Pancreas (tissue), 10 donors: ENCODE results near the gene PHF2. TPM values are rescaled to one million over a fixed set of nuclear protein-coding genes. Genes with fewer than 3 reads are reported as not detected.

Experiments used
- ATAC-seq, 4 donors: fragments of 200-7000 bp; cut with Tn5 transposase; one replicate each; pipeline versions ENCODE4 v1.8.0 to v1.9.1; 2020; ENCODE audit warnings: mild to moderate bottlenecking in 4 of 4, moderate library complexity in 4 of 4
- DNase-seq, 6 donors: peaks; one replicate each; pipeline ENCODE4 v3.0.0-alpha.2; 2020
- FAIRE-seq: peaks from 2 replicates; lab custom pipeline; 2012; peaks lifted over from hg19 to GRCh38; lab: Jason Lieb, UNC
- H3K27ac ChIP-seq, 4 donors: fragments of 200-600 bp; sonication (generic); 1 replicate in 3 of 4; 2 replicates in 1 of 4; pipeline versions ENCODE4 v1.5.0 to v1.8.0; 2020
- H3K27me3 ChIP-seq, 4 donors: fragments of 200-600 bp; one replicate each; pipeline ENCODE4 v1.8.0; 2021
- H3K36me3 ChIP-seq, 3 donors: fragments of 200-600 bp; sonication (generic) in 1 of 3; one replicate each; pipeline versions ENCODE4 v1.5.0 to v1.8.0; 2020 to 2021
- H3K4me1 ChIP-seq, 3 donors: fragments of 200-600 bp; one replicate each; pipeline ENCODE4 v1.8.0; 2021
- H3K4me3 ChIP-seq, 4 donors: fragments of 200-600 bp; sonication (generic) in 2 of 4; one replicate each; pipeline versions ENCODE4 v1.5.0 to v1.8.0; 2020 to 2021
- H3K9me3 ChIP-seq, 4 donors: fragments of 200-600 bp; one replicate each; pipeline ENCODE4 v1.8.0; 2021
- WGBS, 2 donors: extraction: QIAGEN DNeasy Blood & Tissue Kit; methylation state at CpG; one replicate each; pipeline ENCODE4 v1.1.7; 2013; 5-methylcytosine and 5-hydroxymethylcytosine counted together
- intact Hi-C, 3 donors: fragments of 100-400 bp; cut with DNase I; formaldehyde crosslinking; loops; one replicate each; pipeline versions ENCODE4 v1.11.1 to v1.14.2; 2022
- polyA plus RNA-seq, 2 donors: library from polyadenylated mRNA; stranded (reverse); fragments of 200-250 nt; gene quantifications; one replicate each; pipeline ENCODE4 v1.2.3, GENCODE V29; 2013
- total RNA-seq, 6 donors: library from RNA; stranded (reverse); fragmentation: NEBNext Ultra II Directional in 4 of 6; extraction: Animal tissue kit (Norgen Biotek cat#: 25700) in 4 of 6; gene quantifications; one replicate each; pipeline versions ENCODE4 v1.2.1 to v1.2.4, GENCODE V29; 2021 to 2023
- TF ChIP-seq, protein P1 (sequence below), 4 donors: fragments of 200-600 bp; sonication (generic) in 3 of 4; IDR thresholded peaks; one replicate each; pipeline versions ENCODE4 v1.5.0 to v1.8.0; 2021; ENCODE audit warnings: antibody characterized with exemption in 4 of 4
- donor health status: healthy with polysubstance abuse.
- donor health status: DM: no; HTN: no; CAD: no; lungs with moderate emphysema.
- donor health status: DM: no; HTN: no; CAD: no.
- donor health status: control.
- donor health status: control.
- donor health status: Bipolar disorder and iron deficiency.
- donor health status: DM: yes; HTN: yes; CAD: no.
- donor health status: DM: no; HTN: no; CAD: no.
- donor health status: DM: no; HTN: no; CAD: no.
- donor health status: DM: yes; HTN: yes; CAD: no.

The PHF2 gene
- total and polyA plus RNA-seq, 8 donors = 10.8 to 24.8 (median 12.7) TPM

DNA sequence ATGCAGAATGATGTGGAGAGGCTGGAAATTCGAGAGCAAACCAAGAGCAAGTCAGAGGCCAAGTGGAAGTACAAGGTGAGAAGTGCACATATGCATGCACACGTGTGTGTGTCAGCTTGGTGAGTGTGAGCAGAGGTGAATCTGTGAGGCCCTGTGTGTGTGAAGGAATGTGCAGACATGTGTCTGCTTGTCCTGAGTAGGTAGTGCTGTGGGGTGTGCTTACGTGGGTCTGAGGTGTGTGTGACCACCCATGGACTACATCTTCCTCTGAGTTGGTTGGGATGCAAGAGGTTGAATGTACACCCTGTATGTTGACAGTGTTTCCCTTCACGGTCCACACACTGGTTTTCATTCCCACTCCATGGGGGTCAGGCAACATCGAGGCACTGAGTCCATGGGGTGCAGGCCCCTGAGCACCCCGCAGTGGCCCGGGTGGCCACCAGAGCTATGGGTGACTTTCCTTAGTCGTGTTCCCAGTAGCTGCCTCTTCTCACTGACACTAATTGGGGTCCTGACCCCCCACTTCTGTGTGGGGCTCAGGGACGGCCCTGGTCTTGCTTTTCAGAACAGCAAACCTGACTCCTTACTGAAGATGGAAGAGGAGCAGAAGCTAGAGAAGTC lies 86.7 kb downstream of the PHF2 start:
- FAIRE-seq (no peak), ATAC-seq (no peak)
- WGBS, 2 donors = 89% methylated on average over 9 of the region's 9 CpGs

DNA sequence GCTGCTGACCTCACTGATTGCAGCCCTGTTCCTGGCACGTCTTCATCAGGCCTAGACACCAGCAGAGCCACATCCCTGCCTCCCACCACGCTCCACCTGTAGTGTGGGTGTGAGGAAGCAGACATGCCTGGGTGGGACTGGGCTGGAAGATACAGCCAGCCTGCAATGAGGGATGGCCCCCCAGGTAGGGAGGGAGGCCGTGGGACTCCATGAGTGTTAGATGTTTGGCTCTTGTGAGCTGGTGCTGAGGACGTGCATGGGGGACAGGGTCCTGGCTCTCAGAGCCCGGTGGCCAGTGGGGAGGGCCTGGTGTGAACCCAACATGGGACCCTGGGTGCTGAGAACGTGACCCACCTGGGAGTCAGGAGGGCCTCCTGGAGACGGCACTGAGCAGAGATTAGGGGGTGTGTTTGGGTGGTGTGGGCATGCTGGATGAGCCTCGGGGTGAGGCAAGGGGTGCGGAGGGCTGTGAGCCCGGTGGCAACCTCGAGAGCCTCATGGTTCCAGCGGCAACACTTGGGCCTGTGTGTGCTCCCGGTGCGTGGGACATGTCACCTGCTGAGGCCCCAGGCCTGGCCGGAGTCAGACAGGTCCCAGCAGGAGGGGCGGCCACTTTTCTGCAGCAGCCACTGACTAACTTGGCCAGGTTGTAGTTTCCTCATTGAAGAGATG lies 87.6 kb downstream of the PHF2 start:
- H3K27ac ChIP-seq = no peak overlapping the region
- TF ChIP-seq, protein P1, sequence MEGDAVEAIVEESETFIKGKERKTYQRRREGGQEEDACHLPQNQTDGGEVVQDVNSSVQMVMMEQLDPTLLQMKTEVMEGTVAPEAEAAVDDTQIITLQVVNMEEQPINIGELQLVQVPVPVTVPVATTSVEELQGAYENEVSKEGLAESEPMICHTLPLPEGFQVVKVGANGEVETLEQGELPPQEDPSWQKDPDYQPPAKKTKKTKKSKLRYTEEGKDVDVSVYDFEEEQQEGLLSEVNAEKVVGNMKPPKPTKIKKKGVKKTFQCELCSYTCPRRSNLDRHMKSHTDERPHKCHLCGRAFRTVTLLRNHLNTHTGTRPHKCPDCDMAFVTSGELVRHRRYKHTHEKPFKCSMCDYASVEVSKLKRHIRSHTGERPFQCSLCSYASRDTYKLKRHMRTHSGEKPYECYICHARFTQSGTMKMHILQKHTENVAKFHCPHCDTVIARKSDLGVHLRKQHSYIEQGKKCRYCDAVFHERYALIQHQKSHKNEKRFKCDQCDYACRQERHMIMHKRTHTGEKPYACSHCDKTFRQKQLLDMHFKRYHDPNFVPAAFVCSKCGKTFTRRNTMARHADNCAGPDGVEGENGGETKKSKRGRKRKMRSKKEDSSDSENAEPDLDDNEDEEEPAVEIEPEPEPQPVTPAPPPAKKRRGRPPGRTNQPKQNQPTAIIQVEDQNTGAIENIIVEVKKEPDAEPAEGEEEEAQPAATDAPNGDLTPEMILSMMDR (IDR thresholded peaks at IDR 0.05) = no peak
- H3K4me3 ChIP-seq = no peak overlapping the region
- FAIRE-seq (no peak), DNase-seq (peak in 2 of 6 donors; percentile 35 to 47), ATAC-seq (no peak)
- H3K9me3 ChIP-seq = no peaks in the 10 kb centered on the region
- H3K4me1 ChIP-seq = no peaks in the 10 kb centered on the region
- H3K27me3 ChIP-seq = no peaks in the 10 kb centered on the region
- intact Hi-C loops = no loop called here
- WGBS, 2 donors = 88 to 92% methylated on average over 16 of the region's 16 CpGs
- no peaks in the 10 kb centered on the region for H3K36me3 ChIP-seq

More for the DNA sequence above, 86.7 kb downstream of the PHF2 start:
- H3K27me3 ChIP-seq = no peaks in the 10 kb centered on the region
- H3K36me3 ChIP-seq = peaks cover 0 to 2% (median 0%) of the 10 kb centered on the region in 3 donors
- H3K4me1 ChIP-seq = no peaks in the 10 kb centered on the region
- peak in 1 of 6 donors; percentile 30 for DNase-seq
- H3K4me3 ChIP-seq = no peak overlapping the region
- TF ChIP-seq, protein P1 (IDR thresholded peaks at IDR 0.05) = no peak
- no peak overlapping the region for H3K27ac ChIP-seq
- no peaks in the 10 kb centered on the region for H3K9me3 ChIP-seq
- intact Hi-C loops = no loop called here

DNA sequence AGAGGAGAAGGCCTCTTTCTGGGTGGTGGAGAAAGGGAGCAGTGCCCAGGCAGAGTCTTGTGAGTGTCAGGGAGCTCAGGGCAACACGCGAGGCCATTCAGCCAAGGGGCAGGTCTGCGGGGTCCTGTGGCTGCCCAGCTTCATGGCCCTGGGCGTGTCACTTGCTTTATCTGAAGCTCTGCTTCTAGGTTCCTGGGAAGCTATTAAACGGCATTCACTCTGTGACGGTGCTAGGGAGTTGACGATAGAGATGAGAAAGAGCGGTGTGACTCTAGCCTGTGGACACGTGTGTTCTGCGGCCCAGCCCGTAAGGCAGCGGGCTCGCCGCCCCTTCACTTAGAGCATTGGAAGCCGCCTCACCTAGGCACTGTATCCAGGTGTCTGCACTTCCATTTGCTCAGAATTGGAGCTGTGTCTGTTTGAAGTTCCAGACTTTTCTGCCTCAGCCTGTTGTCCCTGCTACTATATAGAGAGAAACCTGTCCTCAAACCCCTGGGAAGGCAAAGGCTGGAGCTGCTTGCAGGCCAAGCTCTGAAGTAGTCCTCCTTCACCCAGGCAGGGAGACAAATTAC lies 88.3 kb downstream of the PHF2 start:
- H3K4me3 ChIP-seq = no peak overlapping the region
- no peaks in the 10 kb centered on the region for H3K36me3 ChIP-seq
- no peak overlapping the region for H3K27ac ChIP-seq
- no peaks in the 10 kb centered on the region for H3K27me3 ChIP-seq
- 91 to 98% methylated on average over 15 of the region's 15 CpGs for WGBS, 2 donors
- no peaks in the 10 kb centered on the region for H3K9me3 ChIP-seq
- TF ChIP-seq, protein P1 (IDR thresholded peaks at IDR 0.05) = no peak
- DNase-seq = peak in 1 of 6 donors; percentile 13
- H3K4me1 ChIP-seq = no peaks in the 10 kb centered on the region
- FAIRE-seq = no peak
- intact Hi-C loops = no loop called here
- ATAC-seq = no peak

DNA sequence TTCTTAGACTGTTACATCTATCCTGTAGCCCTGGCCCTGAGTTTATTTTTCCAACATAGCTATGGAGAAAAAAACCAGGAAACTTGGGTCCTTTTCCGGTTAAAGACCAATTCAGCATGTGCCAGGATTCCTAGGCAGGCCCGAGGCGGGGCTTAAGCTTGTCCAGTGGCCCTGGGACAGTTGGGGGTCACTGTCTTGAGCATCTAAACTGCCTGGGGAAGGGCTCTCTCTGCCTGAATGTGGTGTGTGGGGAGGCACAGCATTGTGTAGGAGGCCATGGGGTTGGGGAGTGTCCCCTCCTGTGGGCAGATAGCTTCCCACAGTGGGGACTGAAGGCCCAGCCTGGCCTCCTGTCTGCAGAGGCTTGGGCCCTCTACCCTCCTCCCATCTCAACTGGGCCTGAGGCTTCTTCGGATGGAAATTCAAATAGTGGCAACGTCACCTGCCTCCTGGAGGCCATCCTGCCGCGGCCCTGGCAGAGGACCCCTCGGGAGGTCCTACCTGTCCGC lies 88.8 kb downstream of the PHF2 start:
- H3K27ac ChIP-seq = no peak overlapping the region
- H3K4me3 ChIP-seq = no peak overlapping the region
- TF ChIP-seq, protein P1 (IDR thresholded peaks at IDR 0.05) = no peak
- no peaks in the 10 kb centered on the region for H3K9me3 ChIP-seq
- no peaks in the 10 kb centered on the region for H3K4me1 ChIP-seq
- 92 to 97% methylated on average over 9 of the region's 9 CpGs for WGBS, 2 donors
- ATAC-seq (no peak), DNase-seq (peak in 1 of 6 donors; percentile 27), FAIRE-seq (no peak)
- H3K27me3 ChIP-seq = no peaks in the 10 kb centered on the region
- intact Hi-C loops = no loop called here
- H3K36me3 ChIP-seq = no peaks in the 10 kb centered on the region
